ENCODE measurements around the gene UGT1A5.
"Not testable (repeated sequence)": the region's sequence is repeated elsewhere in the genome, so short reads cannot be mapped to it uniquely, and the experiment has no call there.

UGT1A5 gene

DNA sequence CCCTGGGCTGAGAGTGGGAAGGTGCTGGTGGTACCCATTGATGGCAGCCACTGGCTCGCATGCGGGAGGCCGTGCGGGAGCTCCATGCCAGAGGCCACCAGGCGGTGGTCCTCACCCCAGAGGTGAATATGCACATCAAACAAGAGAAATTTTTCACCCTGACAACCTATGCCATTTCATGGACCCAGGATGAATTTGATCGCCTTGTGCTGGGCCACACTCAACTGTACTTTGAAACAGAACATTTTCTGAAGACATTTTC, 34.5 kb downstream of the UGT1A5 start:
- DNase-seq = no peak

- DNase-seq = not testable (repeated sequence)
Observed at GRCh38 chr2:233750689-233751088, 38.0 kb downstream of the UGT1A5 start.

GRCh38 chr2:233751212-233752009, 38.7 kb downstream of the UGT1A5 start:
- not testable (repeated sequence) for DNase-seq

GRCh38 chr2:233754872-233755611, 42.3 kb downstream of the UGT1A5 start:
- DNase-seq = no peak

DNA sequence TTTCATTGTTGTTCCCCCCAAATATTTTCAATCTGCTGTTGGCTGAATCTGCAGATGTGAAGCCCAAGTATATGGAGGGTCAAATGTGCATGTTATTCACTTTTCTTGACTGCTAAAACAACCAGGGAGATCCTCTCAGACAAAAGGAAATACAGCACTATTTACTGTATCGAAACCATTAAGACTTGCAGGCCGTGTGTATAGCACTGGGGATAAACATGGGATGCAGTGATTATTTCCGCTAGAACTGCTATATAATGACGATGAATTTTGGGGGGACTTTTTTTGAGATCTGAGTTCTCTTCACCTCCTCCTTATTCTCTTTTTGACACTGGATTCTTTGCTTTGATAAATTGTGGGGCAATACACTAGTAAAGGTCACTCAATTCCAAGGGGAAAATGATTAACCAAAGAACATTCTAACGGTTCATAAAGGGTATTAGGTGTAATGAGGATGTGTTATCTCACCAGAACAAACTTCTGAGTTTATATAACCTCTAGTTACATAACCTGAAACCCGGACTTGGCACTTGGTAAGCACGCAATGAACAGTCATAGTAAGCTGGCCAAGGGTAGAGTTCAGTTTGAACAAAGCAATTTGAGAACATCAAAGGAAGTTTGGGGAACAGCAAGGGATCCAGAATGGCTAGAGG, 43.8 kb downstream of the UGT1A5 start:
- no peak for DNase-seq

GRCh38 chr2:233758141-233758540, 45.4 kb downstream of the UGT1A5 start:
- DNase-seq = no peak

GRCh38 chr2:233758849-233759248, 46.1 kb downstream of the UGT1A5 start:
- DNase-seq = no peak

- no peak for DNase-seq
Observed at GRCh38 chr2:233760043-233760442, 47.3 kb downstream of the UGT1A5 start, which contains the start of gene UGT1A1. UGT1A1 (plus strand) TSS chr2:233760270; CDS start chr2:233760288, 18 bp downstream.

DNA sequence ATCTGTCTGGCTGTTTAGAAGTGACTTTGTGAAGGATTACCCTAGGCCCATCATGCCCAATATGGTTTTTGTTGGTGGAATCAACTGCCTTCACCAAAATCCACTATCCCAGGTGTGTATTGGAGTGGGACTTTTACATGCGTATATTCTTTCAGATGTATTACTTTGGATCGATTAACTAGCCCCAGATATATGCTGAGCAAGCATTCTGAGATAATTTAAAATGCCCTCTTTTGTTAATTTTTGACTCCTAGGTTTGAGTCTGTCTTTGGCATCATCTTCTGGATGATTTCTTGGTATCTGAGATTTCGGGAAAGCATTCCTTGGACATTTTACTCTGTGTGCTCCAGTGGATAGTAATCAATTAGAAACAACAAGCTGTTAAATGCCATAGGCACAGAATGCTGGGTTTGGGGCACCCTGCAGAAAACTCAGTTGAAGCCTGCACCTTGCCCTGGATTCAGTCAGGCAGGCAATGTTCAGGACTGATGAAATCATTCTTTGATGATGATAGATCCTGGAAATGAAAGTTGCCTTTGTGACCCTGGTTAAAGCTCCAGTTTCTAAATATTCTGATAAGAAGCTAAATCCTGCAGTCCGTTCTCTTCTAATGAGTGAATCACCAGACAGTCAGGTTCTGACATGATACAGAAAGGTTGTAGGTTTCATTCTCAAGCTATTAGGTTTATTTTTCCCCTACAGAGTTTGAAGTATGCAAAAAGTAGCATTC, 48.5 kb downstream of the UGT1A5 start:
- no peak for DNase-seq

GRCh38 chr2:233764264-233764663, 51.6 kb downstream of the UGT1A5 start:
- DNase-seq = no peak

- DNase-seq = no peak
Observed at GRCh38 chr2:233764761-233765160, 52.1 kb downstream of the UGT1A5 start.

DNA sequence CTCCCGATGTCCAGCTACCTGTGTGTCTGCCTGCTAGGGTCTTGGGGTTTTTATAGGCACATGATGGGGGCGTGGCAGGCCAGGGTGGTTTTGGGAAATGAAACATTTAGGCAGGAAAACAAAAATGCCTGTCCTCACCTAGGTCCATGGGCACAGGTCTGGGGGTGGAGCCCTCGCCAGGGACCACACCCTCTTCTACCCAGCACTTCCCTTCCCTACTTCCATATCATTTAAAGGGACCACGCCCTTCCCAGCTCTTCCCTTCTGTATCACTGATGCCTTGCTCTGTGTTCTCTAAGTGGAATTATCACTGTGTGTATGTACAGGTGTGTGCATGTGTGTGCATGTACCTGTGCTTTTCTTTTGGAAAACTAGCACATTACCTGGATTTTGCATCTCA, 53.7 kb downstream of the UGT1A5 start:
- DNase-seq = no peak

GRCh38 chr2:233768076-233768475, 55.4 kb downstream of the UGT1A5 start:
- DNase-seq = no peak

DNA sequence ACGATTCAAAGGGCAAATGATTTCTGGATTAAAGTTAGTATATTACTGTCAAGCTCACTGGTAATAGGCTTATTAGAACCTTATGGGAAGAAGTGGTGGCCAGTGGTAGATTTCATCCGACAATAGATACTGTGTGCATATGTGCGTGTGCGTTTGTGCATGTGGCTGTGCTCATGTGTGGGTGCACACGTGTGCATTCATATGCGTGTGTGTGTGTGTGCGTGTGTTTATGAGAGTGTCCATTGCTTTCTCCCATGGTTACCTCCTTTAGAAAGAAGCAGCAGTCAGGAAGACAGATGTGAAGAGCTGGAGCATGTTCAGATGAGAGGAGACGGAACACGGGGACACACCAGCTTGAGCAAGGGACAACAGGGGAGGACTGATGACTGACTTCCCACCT, 56.6 kb downstream of the UGT1A5 start:
- no peak for DNase-seq

- no peak for DNase-seq
Observed at GRCh38 chr2:233772153-233772552, 59.4 kb downstream of the UGT1A5 start.

DNA sequence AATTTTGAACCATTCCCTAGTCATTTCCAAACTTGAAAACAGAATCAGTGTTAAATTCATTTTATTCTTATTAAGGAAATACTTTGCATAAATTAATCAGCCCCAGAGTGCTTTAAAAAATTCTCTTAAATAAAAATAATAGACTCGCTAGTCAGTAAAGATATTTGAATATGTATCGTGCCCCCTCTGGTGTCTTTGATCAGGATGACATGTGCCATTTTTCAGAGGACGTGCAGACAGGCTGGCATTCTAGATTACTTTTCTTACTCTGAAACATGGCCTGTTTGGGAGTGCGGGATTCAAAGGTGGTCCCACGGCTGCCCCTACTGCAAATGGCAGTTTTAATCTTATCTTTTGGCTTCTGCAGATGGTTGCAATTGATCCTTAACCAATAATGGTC, 59.9 kb downstream of the UGT1A5 start:
- no peak for DNase-seq

GRCh38 chr2:233773854-233774253, 61.1 kb downstream of the UGT1A5 start:
- no peak for DNase-seq

- no peak for DNase-seq
Observed at GRCh38 chr2:233775414-233775813, 62.7 kb downstream of the UGT1A5 start.

DNA sequence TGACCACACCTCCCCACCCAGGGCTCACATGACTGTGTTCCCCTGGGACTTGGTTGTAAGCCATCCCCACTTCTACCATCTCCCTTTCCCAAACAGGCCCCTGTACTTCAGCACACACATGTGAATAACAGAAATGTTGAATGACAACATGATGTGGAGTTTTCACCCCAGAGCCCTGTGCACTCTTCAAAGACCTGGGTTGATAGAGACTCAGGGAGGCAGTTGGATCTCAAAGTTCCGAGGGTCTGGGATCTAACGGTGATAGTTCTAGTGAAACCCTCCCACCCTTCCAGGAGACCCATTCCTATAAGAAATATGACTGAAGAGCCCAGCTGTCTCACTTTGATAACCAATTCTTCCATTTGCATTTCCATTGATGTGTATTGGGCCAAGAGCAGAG, 65.3 kb downstream of the UGT1A5 start, which contains the start of gene MROH2A:
TSS of gene MROH2A (plus strand) at position 301 of the 400 bp plus-strand sequence. CDS start 1,029 bp downstream, outside the sequence.
- no peak for DNase-seq

DNA sequence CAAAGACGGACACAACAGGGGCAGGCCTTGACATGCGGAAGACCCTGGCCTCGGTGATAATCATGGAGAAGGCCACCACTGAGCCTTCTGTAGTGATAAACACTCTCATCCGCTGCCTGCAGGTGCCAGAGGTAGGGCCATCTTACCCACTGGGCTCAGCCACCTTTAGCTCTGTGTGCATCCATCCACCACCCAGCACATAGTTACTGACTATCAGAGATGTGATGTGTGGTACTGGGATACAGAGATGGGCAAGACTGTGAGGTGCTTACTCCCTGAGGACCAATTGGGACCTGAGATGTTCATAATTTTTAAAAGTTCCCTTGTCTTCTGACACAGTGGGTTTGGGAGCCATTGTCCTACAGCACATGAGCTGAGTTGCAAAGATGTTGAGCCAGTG, 67.0 kb downstream of the UGT1A5 start:
- no peak for DNase-seq

DNA sequence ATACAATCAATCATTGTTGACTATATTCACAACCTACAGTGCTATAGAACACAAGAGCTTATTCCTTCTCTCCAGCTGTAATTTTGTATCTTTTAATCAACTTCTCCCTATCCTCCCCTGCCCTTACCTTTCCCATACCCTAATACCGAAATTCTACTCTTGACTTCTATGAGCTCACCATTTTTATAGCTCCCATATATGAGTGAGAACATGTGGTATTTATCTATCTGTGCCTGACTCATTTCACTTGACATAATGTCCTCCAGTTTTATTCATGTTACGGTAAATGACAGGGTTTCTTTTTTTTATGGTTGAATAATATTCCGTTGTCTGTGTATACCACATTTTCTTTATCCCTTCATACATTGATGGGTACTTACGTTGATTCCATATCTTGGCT, 68.1 kb downstream of the UGT1A5 start:
- DNase-seq = no peak

DNA sequence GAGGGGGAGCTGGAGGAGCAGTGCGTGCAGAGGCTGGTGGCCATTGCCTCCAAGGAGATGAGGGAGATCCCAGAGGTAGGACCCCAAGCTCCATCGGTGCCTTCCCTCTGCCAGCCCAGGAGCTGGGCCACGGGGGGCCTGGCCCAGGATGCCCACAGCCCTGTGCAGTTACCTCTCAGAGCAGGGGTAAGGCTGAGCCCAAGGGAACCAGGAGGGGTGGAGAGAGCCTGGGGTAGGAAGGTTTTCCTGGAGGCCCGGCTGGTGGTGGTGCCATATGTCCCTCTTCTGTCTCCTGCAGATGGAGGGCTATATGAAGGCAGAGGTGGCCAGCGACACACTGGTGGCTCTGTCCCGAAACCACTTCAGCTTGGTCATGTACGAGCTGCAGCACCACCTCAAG, 76.8 kb downstream of the UGT1A5 start:
- no peak for DNase-seq

Measured in T1000 (cell line).